HG03342 (cell line): ENCODE results near the gene PLAAT3.
"Not testable (repeated sequence)": the region's sequence is repeated elsewhere in the genome, so short reads cannot be mapped to it uniquely, and the experiment has no call there.

ENCODE experiments used
- ATAC-seq: cut with Tn5 transposase; IDR thresholded peaks from one replicate; pipeline ENCODE4 v1.9.1; 2021; ENCODE audit warnings: mild to moderate bottlenecking, moderate library complexity; ENCODE audit not compliant: unreplicated experiment

Gene PLAAT3

GRCh38 chr11:63609536-63609935 is 4.7 kb downstream of the PLAAT3 start:
- ATAC-seq, result no peak

- no peak for ATAC-seq
Measured at GRCh38 chr11:63608353-63609345, 5.6 kb downstream of the PLAAT3 start.

GRCh38 chr11:63603180-63603518 is 11.1 kb downstream of the PLAAT3 start:
- ATAC-seq, result no peak

- ATAC-seq, result not testable (repeated sequence)
Measured at GRCh38 chr11:63602290-63603179, 11.7 kb downstream of the PLAAT3 start.

- ATAC-seq, result no peak
Measured at GRCh38 chr11:63599211-63600122, 14.8 kb downstream of the PLAAT3 start.

GRCh38 chr11:63598556-63598955 is 15.7 kb downstream of the PLAAT3 start:
- ATAC-seq, result no peak

GRCh38 chr11:63595296-63595695 is 18.9 kb downstream of the PLAAT3 start:
- ATAC-seq, result no peak

- ATAC-seq, result no peak
Measured at GRCh38 chr11:63592975-63593395, 21.2 kb downstream of the PLAAT3 start.

- no peak for ATAC-seq
Measured at GRCh38 chr11:63590024-63590788, 24.0 kb downstream of the PLAAT3 start.

- ATAC-seq, result no peak
Measured at GRCh38 chr11:63589000-63589399, 25.2 kb downstream of the PLAAT3 start.

GRCh38 chr11:63586451-63587166 is 27.6 kb downstream of the PLAAT3 start:
- no peak for ATAC-seq

- no peak for ATAC-seq
Measured at GRCh38 chr11:63583357-63583677, 30.9 kb downstream of the PLAAT3 start.

GRCh38 chr11:63581224-63581623 is 33.0 kb downstream of the PLAAT3 start:
- not testable (repeated sequence) for ATAC-seq

- not testable (repeated sequence) for ATAC-seq
Measured at GRCh38 chr11:63578882-63579281, 35.4 kb downstream of the PLAAT3 start.

- no peak for ATAC-seq
Measured at GRCh38 chr11:63574856-63575602, 39.2 kb downstream of the PLAAT3 start.

- peak; percentile 70 for ATAC-seq
Measured at GRCh38 chr11:63573881-63574855, 40.1 kb downstream of the PLAAT3 start.

GRCh38 chr11:63572026-63572688 is 42.1 kb downstream of the PLAAT3 start:
- ATAC-seq, result peak; percentile 51
